ENCODE results near the gene PGP. TPM values are rescaled to one million over a fixed set of nuclear protein-coding genes. Genes with fewer than 3 reads are reported as not detected.

Gene PGP, protein sequence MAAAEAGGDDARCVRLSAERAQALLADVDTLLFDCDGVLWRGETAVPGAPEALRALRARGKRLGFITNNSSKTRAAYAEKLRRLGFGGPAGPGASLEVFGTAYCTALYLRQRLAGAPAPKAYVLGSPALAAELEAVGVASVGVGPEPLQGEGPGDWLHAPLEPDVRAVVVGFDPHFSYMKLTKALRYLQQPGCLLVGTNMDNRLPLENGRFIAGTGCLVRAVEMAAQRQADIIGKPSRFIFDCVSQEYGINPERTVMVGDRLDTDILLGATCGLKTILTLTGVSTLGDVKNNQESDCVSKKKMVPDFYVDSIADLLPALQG
- 7.3 and 9.2 TPM in 2 replicates for total RNA-seq

GRCh38 chr16:2214719-2214968 lies at the start of gene PGP:
TSS of gene PGP (minus strand) at chr16:2214840. CDS start at chr16:2214777, 63 bp downstream.

GRCh38 chr16:2251296-2252111 lies 36.9 kb upstream of the PGP start, which contains the start of gene ECI1:
TSS of gene ECI1 (minus strand) at chr16:2251587. CDS start at chr16:2251566, 21 bp downstream.

GRCh38 chr16:2236337-2237101 lies 21.9 kb upstream of the PGP start, which contains the start of gene DNASE1L2:
TSS of gene DNASE1L2 (plus strand) at chr16:2236444. CDS start at chr16:2236817, 373 bp downstream.

DNA sequence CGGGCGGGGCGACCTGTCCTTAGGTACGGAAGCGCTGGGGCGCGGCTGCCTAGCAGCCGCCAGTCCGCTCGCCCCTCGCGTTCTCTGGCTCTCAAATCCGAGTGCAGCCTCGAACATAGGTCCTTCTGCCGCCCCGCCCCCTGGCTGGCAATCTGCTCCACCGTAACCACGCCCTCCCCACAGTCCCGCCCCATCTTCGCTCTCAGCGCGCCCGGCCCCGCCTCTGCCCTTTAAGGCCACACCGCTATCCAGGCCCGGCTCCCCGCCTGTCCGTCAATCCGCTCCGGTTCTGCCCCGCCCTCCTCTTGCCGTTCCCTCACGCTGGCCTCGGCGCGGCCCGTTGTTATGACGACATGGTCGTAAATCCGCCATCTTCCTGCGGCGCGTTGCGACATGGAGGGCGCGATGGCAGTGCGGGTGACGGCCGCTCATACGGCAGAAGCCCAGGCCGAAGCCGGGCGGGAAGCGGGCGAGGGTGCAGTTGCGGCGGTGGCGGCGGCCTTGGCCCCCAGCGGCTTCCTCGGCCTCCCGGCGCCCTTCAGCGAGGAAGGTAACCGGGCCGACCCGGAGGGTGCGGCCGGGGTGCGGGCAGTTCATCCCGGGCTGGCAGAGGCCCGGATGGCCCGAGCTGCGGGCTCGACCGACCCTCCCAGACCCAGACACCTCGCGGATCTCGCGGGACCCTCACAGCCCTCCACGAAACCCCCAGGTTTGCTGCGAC lies 8.7 kb upstream of the PGP start, which contains the start of gene E4F1:
Gene E4F1 (plus strand): TSS at position 371 of the 721 bp plus-strand sequence. CDS start 23 bp downstream, at position 394.

DNA sequence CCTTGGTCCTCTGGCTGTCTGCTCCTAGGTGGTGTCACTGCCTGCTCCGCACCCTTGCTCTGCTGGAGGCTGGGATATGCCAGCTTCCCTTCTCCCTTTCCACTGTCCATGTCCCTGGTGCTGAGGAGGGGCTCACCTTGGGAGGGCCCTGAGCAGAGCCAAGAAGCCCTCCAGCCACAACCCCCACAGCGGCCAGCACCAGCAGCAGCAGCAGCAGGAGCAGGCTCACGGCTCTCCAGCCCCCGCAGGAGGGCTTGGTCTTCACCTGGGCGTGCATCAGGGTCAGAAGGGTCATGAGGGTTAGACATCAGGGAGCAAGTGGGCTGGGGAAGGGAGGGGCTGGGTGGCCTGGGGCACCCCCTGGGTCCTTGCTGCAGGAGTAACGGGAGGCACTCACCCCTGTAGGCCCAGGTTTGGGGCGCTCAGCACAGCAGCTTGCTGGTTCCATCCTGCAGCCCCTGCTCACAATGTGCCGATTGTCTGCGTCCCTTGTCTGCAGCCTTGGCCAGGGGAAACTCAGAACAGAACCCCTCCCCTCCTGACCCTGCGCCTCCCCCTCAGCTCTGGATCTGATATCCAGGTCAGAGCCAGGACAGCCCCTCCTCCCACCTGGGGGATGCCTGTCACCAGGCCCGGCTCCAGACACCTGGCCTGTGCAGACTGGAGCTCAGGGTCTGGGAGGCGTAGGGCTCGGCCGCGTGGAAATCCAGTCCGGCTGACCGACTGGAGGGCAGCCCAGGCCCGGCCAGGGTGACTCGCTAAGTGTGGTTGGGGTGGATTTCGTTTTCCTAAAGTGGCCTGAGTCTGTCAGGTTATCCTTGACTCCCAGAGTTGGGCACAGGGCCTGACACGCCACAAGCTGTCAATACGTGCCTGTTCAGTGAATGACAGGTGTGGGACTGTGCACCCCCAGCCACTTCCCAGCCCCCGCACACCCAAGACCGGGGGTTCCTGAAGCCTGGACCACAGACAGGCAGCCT lies 4.0 kb downstream of the PGP start, which contains the start of gene BRICD5:
Gene BRICD5 (minus strand): TSS at position 478 of the 980 bp plus-strand sequence. CDS start 30 bp downstream, at position 448.

GRCh38 chr16:2205104-2205966 lies 9.3 kb downstream of the PGP start, which contains the start of gene MLST8:
TSS of gene MLST8 (plus strand) at chr16:2205454. CDS start at chr16:2206086, 632 bp downstream.

DNA sequence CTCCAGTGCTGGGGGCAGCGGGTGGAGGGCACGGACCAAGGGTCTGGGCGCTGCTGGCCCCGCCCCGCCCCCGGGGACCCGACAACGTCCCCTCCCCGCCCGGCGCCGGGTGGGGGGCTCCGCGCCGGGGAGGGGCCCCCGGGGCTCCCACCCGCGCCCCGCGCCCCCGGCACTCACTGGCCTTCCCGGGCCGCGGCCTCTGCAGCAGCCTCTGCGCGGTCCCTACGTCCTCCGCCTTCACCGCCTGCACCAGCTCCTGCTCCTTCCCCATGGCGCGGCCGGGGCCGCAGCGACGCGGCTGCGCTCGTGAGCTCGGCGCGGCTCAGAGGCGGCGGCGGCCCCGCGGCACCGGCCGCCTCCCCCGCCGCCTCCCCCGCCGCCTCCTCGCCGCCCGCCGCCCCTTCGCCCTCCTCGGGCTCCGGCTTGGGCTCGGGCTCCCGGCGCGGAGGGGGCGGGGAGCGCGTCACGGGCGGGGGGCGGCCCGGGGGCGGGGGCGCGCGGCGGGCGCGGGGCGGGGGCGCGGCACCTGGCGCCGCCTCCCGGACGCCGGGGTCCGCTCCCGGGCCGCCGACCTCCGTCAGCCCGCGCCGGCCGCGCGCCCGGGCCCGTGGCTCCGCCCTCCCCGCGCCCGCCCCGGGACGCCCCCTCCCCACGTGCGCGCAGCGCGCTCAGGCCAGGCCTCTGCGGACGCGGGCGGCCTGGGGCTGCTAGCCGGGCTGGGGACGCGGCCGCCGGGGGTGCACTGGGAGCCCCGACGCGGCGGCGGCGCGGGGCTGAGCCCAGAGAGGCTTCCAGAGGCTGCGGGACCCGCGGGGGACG lies 18.3 kb downstream of the PGP start, which contains the start of gene CASKIN1:
Gene CASKIN1 (minus strand): TSS at position 444 of the 819 bp plus-strand sequence. CDS start 173 bp downstream, at position 271.

Other genes with a start within 250 kb of the PGP start
- not detected in 2 replicates for gene RNF151, start 248.0 kb downstream of the PGP start, total RNA-seq
- gene TBL3, start 242.8 kb downstream of the PGP start, total RNA-seq = 32.6 and 34.3 TPM in 2 replicates
- gene NOXO1, start 233.4 kb downstream of the PGP start, total RNA-seq = not detected in 2 replicates
- gene GFER, start 230.6 kb downstream of the PGP start, total RNA-seq = 14.4 and 17.3 TPM in 2 replicates
- gene SYNGR3, start 224.9 kb downstream of the PGP start, total RNA-seq = 0.78 and 4.2 TPM in 2 replicates
- gene ZNF598, start 205.0 kb downstream of the PGP start, total RNA-seq = 39.7 and 51.4 TPM in 2 replicates
- 2.9 and 6.9 TPM in 2 replicates for gene NPW, start 195.1 kb downstream of the PGP start, total RNA-seq
- gene NHERF2, start 187.9 kb downstream of the PGP start, total RNA-seq = 35.2 and 46.3 TPM in 2 replicates
- gene NTHL1, start 167.0 kb downstream of the PGP start, total RNA-seq = 13.9 and 17.2 TPM in 2 replicates
- gene TSC2, start 166.9 kb downstream of the PGP start, total RNA-seq = 51.2 and 53.6 TPM in 2 replicates
- gene PKD1, start 78.9 kb downstream of the PGP start, total RNA-seq = 85.9 and 91.5 TPM in 2 replicates
- not detected in 2 replicates for gene RAB26, start 66.2 kb downstream of the PGP start, total RNA-seq
- gene TRAF7, start 59.1 kb downstream of the PGP start, total RNA-seq = 52.4 and 66.5 TPM in 2 replicates
- gene CASKIN1, start 18.2 kb downstream of the PGP start, total RNA-seq = 0.12 and 0.15 TPM in 2 replicates
- 39.9 and 57.6 TPM in 2 replicates for gene MLST8, start 9.4 kb downstream of the PGP start, total RNA-seq
- gene BRICD5, start 4.0 kb downstream of the PGP start, total RNA-seq = 0.83 and 1.1 TPM in 2 replicates
- gene E4F1, start 8.8 kb upstream of the PGP start, total RNA-seq = 15.9 and 20.5 TPM in 2 replicates
- 4.5 TPM in 1 of 2 replicates, not detected in the other for gene DNASE1L2, start 21.6 kb upstream of the PGP start, total RNA-seq
- gene ECI1, start 36.7 kb upstream of the PGP start, total RNA-seq = 20.4 and 29.7 TPM in 2 replicates
- 87.1 and 98.5 TPM in 2 replicates for gene RNPS1, start 53.3 kb upstream of the PGP start, total RNA-seq
- 0.68 and 1.1 TPM in 2 replicates for gene ABCA3, start 125.9 kb upstream of the PGP start, total RNA-seq
- 3.3 and 3.6 TPM in 2 replicates for gene CCNF, start 214.6 kb upstream of the PGP start, total RNA-seq
- 1.4 and 2.1 TPM in 2 replicates for gene TEDC2, start 245.3 kb upstream of the PGP start, total RNA-seq

Measured in cardiac ventricle fibroblast (primary cell).